ENCODE measurements around the gene HSF2BP. TPM values are rescaled to one million over a fixed set of nuclear protein-coding genes. Genes with fewer than 3 reads are reported as not detected.

Gene HSF2BP
- polyA plus RNA-seq, 1 donor (not counting 4 experiments of a cell fraction or from before 2014, with no cell fraction given), result 6.1 TPM

GRCh38 chr21:43667191-43667904 is 8.1 kb upstream of the HSF2BP start:
- Histone ChIP-seq H3K4me3 (ENCODE audit: control insufficient read depth in 2 of 3, extremely low read depth in 1 of 3, insufficient read depth in 2 of 3, low read depth in 1 of 3, low read length in 3 of 3) (no peak overlapping the region), H3K4me1 (ENCODE audit: control insufficient read depth, extremely low read depth, insufficient read depth, low read length) (no peaks in the 10 kb centered on the region), H2AFZ (ENCODE audit: control insufficient read depth, low read length) (no peak overlapping the region), H3K79me2 (ENCODE audit: control insufficient read depth, insufficient read depth, low read length) (peaks cover 65% of the 10 kb centered on the region), H3K27me3 (ENCODE audit: control insufficient read depth, extremely low read depth, insufficient read depth, low read length) (no peaks in the 10 kb centered on the region), H3K27ac (ENCODE audit: control insufficient read depth, insufficient read depth, low read length) (no peak overlapping the region), H4K20me1 (ENCODE audit: control insufficient read depth, extremely low read depth, insufficient read depth, low read length) (no peaks in the 10 kb centered on the region), H3K4me2 (ENCODE audit: control insufficient read depth, extremely low read depth, insufficient read depth, low read depth, low read length) (no peak overlapping the region), H3K9me1 (ENCODE audit: control insufficient read depth, extremely low read depth, insufficient read depth, low read length) (no peaks in the 10 kb centered on the region), H3K36me3 (ENCODE audit: control insufficient read depth in 2 of 2, extremely low read depth in 1 of 2, insufficient read depth in 2 of 2, low read length in 2 of 2) (peaks cover 24 to 27% of the 10 kb centered on the region in 2 experiments), H3K9ac (ENCODE audit: control insufficient read depth, extremely low read depth, insufficient read depth, low read length) (no peak overlapping the region), H3K9me3 (ENCODE audit: control insufficient read depth, low read depth, low read length) (no peaks in the 10 kb centered on the region)
- DNase-seq (ENCODE audit: low read depth, low spot score) (no peak), FAIRE-seq (no peak)
- dilution Hi-C loops (cut with MboI; ENCODE audit: extremely low pct_ligation_motif_present, low sequenced_read_pairs), result no loop called here
- TF ChIP-seq EZH2 (IDR thresholded peaks at IDR 0.05; ENCODE audit: low read length), result no peak
- TF ChIP-seq, protein P1, sequence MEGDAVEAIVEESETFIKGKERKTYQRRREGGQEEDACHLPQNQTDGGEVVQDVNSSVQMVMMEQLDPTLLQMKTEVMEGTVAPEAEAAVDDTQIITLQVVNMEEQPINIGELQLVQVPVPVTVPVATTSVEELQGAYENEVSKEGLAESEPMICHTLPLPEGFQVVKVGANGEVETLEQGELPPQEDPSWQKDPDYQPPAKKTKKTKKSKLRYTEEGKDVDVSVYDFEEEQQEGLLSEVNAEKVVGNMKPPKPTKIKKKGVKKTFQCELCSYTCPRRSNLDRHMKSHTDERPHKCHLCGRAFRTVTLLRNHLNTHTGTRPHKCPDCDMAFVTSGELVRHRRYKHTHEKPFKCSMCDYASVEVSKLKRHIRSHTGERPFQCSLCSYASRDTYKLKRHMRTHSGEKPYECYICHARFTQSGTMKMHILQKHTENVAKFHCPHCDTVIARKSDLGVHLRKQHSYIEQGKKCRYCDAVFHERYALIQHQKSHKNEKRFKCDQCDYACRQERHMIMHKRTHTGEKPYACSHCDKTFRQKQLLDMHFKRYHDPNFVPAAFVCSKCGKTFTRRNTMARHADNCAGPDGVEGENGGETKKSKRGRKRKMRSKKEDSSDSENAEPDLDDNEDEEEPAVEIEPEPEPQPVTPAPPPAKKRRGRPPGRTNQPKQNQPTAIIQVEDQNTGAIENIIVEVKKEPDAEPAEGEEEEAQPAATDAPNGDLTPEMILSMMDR (optimal IDR thresholded peaks at IDR 0.05 in 1 of 3, IDR thresholded peaks at IDR 0.05 in 1 of 3, conservative IDR thresholded peaks at IDR 0.05 in 1 of 3; ENCODE audit: extremely low read depth in 1 of 3, insufficient read depth in 2 of 3, low read length in 3 of 3), result no peak

- no peak for FAIRE-seq
- no peaks in the 10 kb centered on the region for H4K20me1 ChIP-seq (ENCODE audit: control insufficient read depth, extremely low read depth, insufficient read depth, low read length)
- H3K9me3 ChIP-seq (ENCODE audit: control insufficient read depth, low read depth, low read length), result no peaks in the 10 kb centered on the region
- dilution Hi-C loops (cut with MboI; ENCODE audit: extremely low pct_ligation_motif_present, low sequenced_read_pairs), result no loop called here
- no peaks in the 10 kb centered on the region for H3K27me3 ChIP-seq (ENCODE audit: control insufficient read depth, extremely low read depth, insufficient read depth, low read length)
- H3K36me3 ChIP-seq (ENCODE audit: control insufficient read depth in 2 of 2, extremely low read depth in 1 of 2, insufficient read depth in 2 of 2, low read length in 2 of 2), result peaks cover 24 to 27% of the 10 kb centered on the region in 2 experiments
- H3K27ac ChIP-seq (ENCODE audit: control insufficient read depth, insufficient read depth, low read length), result no peak overlapping the region
- no peak for TF ChIP-seq EZH2 (IDR thresholded peaks at IDR 0.05; ENCODE audit: low read length)
- TF ChIP-seq, protein P1 (optimal IDR thresholded peaks at IDR 0.05 in 1 of 3, IDR thresholded peaks at IDR 0.05 in 1 of 3, conservative IDR thresholded peaks at IDR 0.05 in 1 of 3; ENCODE audit: extremely low read depth in 1 of 3, insufficient read depth in 2 of 3, low read length in 3 of 3), result no peak
- no peak overlapping the region for H2AFZ ChIP-seq (ENCODE audit: control insufficient read depth, low read length)
- no peak overlapping the region for H3K4me3 ChIP-seq (ENCODE audit: control insufficient read depth in 2 of 3, extremely low read depth in 1 of 3, insufficient read depth in 2 of 3, low read depth in 1 of 3, low read length in 3 of 3)
- peaks cover 2% of the 10 kb centered on the region for H3K9me1 ChIP-seq (ENCODE audit: control insufficient read depth, extremely low read depth, insufficient read depth, low read length)
- no peak for DNase-seq (ENCODE audit: low read depth, low spot score)
- no peak overlapping the region for H3K9ac ChIP-seq (ENCODE audit: control insufficient read depth, extremely low read depth, insufficient read depth, low read length)
- peaks cover 7% of the 10 kb centered on the region for H3K4me1 ChIP-seq (ENCODE audit: control insufficient read depth, extremely low read depth, insufficient read depth, low read length)
- H3K4me2 ChIP-seq (ENCODE audit: control insufficient read depth, extremely low read depth, insufficient read depth, low read depth, low read length), result no peak overlapping the region
- peaks cover 80% of the 10 kb centered on the region for H3K79me2 ChIP-seq (ENCODE audit: control insufficient read depth, insufficient read depth, low read length)
Measured at GRCh38 chr21:43665879-43666278, 6.6 kb upstream of the HSF2BP start.
